HepG2 (cell line): ENCODE data around the gene UBAP1. TPM values are rescaled to one million over a fixed set of nuclear protein-coding genes. Genes with fewer than 3 reads are reported as not detected.

Experiments
- EHMT2 ChIP-seq: fragments of 200-600 bp; sonication (generic); IDR thresholded peaks from 2 replicates; pipeline ENCODE4 v1.7.0; 2017; ENCODE audit warnings: antibody characterized with exemption, low read depth, low read length, borderline replicate concordance
- MXI1 ChIP-seq: IDR thresholded peaks from 3 replicates; pipeline ENCODE4 v1.6.1; 2012; ENCODE audit warnings: low read depth, low read length, inconsistent platforms, borderline replicate concordance
- SKI ChIP-seq: fragments of 450-650 bp; IDR thresholded peaks from one replicate; pipeline ENCODE4 v1.6.1; 2018; ENCODE audit warnings: mild to moderate bottlenecking; ENCODE audit not compliant: partially characterized antibody
- SP4 ChIP-seq: sonication (generic); formaldehyde crosslinking; IDR thresholded peaks from 2 replicates; pipeline ENCODE4 v1.8.1; 2023; ENCODE audit warnings: mild to moderate bottlenecking, missing genetic modification reagents
- ZIK1 ChIP-seq: sonication (generic); formaldehyde crosslinking; IDR thresholded peaks from 2 replicates; pipeline ENCODE4 v1.5.0; 2020; ENCODE audit warnings: mild to moderate bottlenecking, low read depth, missing genetic modification reagents, borderline replicate concordance
- ZNF230 ChIP-seq: sonication (generic); formaldehyde crosslinking; IDR thresholded peaks from 2 replicates; pipeline ENCODE4 v1.4.0; 2020; ENCODE audit warnings: mild to moderate bottlenecking, missing genetic modification reagents
- ZNF34 ChIP-seq: sonication (generic); formaldehyde crosslinking; IDR thresholded peaks from 2 replicates; pipeline ENCODE4 v1.4.0; 2020; ENCODE audit warnings: mild to moderate bottlenecking, missing genetic modification reagents, borderline replicate concordance
- polyA plus RNA-seq, 8 experiments: library from polyadenylated mRNA; depleted of rRNA in 3 of 8; stranded (reverse) in 7 of 8; unstranded in 1 of 8; fragments of >200 nt; fragmentation: Illumina TruSeq in 4 of 8; extraction: Trizol in 4 of 8; gene quantifications; 2 replicates each; pipeline versions ENCODE4 v1.2.1 to v1.2.3, GENCODE V29; 2011 to 2016; ENCODE audit warnings: low read depth in 4 of 8, missing spikeins in 1 of 8, mixed read lengths in 1 of 8; ENCODE audit not compliant: insufficient read depth in 1 of 8
- total RNA-seq, 5 experiments: library from RNA; depleted of rRNA; stranded (reverse); fragments of >200 nt; fragmentation: Illumina TruSeq; extraction: Trizol; gene quantifications; 2 replicates each; pipeline ENCODE4 v1.2.3, GENCODE V29; 2016; ENCODE audit warnings: low read depth in 1 of 5
- TF ChIP-seq, protein P1 (sequence below): sonication (generic); formaldehyde crosslinking; IDR thresholded peaks from 2 replicates; pipeline ENCODE4 v1.4.0; 2020; ENCODE audit warnings: mild to moderate bottlenecking, missing genetic modification reagents
- TF ChIP-seq, protein P2 (sequence below): sonication (generic); formaldehyde crosslinking; IDR thresholded peaks from 2 replicates; pipeline ENCODE4 v1.5.0; 2020; ENCODE audit warnings: mild to moderate bottlenecking, missing genetic modification reagents, borderline replicate concordance

Gene UBAP1
- total and polyA plus RNA-seq, 2 of the 13 experiments (the other 11 are each of a cell fraction or from before 2014, with no cell fraction given): 19.5 to 40.5 TPM

DNA sequence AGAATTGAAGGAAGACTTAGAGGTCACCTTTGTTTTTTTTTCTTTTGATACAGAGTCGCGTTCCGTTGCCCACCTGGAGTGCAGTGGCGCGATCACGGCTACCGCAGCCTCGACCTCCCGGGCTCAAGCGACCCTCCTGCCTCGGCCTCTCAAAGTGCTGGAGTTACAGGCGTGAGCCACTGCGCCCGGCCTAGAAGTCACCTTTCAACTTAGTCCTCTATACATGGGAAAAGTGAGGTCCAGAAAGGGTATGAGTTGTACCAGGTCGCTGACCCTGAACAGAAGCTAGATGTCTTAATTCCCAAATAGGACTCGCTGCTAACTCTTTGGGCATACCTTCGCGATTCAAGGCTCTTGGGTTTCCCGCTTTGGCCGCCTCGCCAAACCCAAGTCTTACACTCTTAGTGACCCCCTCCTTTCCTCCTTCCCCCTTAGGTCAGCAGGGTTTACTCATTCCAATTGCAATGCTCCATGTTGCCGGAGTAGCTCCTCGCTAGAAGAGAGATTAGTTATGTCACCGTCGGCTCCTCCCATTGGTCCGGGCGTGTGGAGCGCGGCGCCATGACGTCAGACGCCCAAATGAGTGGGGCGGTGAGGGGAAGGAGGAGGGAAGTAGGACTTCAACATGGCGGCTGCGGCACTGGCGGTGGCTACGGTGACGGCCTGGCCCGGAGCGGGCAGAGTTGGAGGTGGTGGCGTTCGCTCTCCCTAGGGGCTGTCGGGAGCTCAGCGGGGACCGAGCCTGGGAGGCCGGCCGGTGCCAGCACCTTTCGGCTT lies at the start of gene UBAP1 (continued):
- TF ChIP-seq, protein P1, sequence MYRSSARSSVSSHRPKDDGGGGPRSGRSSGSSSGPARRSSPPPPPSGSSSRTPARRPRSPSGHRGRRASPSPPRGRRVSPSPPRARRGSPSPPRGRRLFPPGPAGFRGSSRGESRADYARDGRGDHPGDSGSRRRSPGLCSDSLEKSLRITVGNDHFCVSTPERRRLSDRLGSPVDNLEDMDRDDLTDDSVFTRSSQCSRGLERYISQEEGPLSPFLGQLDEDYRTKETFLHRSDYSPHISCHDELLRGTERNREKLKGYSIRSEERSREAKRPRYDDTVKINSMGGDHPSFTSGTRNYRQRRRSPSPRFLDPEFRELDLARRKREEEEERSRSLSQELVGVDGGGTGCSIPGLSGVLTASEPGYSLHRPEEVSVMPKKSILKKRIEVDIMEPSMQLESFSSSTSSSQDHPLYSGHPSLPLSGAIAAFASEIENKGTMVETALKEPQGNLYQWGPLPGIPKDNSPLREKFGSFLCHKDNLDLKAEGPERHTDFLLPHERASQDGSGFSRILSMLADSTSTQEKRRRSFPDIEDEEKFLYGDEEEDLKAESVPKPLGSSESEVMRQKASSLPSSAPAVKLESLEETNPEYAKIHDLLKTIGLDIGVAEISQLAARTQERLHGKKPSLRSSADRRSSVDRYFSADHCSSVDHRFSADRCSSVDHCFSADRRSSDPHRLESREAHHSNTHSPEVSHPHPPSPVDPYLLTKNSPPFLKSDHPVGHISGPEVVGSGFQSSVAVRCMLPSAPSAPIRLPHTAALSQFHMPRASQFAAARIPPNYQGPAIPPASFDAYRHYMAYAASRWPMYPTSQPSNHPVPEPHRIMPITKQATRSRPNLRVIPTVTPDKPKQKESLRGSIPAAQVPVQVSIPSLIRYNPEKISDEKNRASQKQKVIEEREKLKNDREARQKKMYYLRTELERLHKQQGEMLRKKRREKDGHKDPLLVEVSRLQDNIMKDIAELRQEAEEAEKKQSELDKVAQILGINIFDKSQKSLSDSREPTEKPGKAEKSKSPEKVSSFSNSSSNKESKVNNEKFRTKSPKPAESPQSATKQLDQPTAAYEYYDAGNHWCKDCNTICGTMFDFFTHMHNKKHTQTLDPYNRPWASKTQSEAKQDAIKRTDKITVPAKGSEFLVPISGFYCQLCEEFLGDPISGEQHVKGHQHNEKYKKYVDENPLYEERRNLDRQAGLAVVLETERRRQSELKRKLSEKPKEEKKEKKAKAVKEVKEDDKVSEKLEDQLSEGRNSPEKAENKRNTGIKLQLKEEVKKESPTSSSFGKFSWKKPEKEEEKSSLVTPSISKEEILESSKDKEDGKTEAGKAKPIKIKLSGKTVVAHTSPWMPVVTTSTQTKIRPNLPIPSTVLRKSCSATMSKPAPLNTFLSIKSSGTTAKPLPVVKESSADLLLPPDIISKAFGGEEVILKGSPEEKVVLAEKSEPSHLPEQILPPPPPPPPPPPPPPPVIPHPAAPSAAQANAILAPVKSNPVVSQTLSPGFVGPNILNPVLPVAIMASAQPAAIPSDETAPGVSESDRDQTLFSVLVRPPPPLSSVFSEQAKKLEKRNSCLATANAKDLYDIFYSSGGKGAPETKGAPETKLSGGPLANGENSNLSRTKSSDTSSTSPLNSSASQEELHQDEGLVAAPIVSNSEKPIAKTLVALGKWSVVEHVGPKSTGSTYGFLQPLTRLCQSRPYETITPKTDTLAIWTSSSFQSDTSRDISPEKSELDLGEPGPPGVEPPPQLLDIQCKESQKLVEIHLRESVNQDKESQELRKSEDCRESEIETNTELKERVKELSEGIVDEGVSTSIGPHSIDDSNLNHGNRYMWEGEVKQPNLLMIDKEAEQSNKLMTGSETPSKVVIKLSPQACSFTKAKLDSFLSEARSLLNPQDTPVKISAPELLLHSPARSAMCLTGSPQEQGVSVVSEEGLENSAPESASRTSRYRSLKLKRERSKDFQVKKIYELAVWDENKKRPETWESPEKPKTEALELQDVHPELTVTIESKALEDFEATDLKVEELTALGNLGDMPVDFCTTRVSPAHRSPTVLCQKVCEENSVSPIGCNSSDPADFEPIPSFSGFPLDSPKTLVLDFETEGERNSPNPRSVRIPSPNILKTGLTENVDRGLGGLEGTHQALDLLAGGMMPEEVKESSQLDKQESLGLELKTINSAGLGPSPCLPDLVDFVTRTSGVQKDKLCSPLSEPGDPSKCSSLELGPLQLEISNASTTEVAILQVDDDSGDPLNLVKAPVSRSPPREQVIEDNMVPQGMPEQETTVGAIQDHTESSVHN (CRISPR knock-in tag): peak; percentile 32; the same call in 1 of the 2 replicates
- TF ChIP-seq, protein P2, sequence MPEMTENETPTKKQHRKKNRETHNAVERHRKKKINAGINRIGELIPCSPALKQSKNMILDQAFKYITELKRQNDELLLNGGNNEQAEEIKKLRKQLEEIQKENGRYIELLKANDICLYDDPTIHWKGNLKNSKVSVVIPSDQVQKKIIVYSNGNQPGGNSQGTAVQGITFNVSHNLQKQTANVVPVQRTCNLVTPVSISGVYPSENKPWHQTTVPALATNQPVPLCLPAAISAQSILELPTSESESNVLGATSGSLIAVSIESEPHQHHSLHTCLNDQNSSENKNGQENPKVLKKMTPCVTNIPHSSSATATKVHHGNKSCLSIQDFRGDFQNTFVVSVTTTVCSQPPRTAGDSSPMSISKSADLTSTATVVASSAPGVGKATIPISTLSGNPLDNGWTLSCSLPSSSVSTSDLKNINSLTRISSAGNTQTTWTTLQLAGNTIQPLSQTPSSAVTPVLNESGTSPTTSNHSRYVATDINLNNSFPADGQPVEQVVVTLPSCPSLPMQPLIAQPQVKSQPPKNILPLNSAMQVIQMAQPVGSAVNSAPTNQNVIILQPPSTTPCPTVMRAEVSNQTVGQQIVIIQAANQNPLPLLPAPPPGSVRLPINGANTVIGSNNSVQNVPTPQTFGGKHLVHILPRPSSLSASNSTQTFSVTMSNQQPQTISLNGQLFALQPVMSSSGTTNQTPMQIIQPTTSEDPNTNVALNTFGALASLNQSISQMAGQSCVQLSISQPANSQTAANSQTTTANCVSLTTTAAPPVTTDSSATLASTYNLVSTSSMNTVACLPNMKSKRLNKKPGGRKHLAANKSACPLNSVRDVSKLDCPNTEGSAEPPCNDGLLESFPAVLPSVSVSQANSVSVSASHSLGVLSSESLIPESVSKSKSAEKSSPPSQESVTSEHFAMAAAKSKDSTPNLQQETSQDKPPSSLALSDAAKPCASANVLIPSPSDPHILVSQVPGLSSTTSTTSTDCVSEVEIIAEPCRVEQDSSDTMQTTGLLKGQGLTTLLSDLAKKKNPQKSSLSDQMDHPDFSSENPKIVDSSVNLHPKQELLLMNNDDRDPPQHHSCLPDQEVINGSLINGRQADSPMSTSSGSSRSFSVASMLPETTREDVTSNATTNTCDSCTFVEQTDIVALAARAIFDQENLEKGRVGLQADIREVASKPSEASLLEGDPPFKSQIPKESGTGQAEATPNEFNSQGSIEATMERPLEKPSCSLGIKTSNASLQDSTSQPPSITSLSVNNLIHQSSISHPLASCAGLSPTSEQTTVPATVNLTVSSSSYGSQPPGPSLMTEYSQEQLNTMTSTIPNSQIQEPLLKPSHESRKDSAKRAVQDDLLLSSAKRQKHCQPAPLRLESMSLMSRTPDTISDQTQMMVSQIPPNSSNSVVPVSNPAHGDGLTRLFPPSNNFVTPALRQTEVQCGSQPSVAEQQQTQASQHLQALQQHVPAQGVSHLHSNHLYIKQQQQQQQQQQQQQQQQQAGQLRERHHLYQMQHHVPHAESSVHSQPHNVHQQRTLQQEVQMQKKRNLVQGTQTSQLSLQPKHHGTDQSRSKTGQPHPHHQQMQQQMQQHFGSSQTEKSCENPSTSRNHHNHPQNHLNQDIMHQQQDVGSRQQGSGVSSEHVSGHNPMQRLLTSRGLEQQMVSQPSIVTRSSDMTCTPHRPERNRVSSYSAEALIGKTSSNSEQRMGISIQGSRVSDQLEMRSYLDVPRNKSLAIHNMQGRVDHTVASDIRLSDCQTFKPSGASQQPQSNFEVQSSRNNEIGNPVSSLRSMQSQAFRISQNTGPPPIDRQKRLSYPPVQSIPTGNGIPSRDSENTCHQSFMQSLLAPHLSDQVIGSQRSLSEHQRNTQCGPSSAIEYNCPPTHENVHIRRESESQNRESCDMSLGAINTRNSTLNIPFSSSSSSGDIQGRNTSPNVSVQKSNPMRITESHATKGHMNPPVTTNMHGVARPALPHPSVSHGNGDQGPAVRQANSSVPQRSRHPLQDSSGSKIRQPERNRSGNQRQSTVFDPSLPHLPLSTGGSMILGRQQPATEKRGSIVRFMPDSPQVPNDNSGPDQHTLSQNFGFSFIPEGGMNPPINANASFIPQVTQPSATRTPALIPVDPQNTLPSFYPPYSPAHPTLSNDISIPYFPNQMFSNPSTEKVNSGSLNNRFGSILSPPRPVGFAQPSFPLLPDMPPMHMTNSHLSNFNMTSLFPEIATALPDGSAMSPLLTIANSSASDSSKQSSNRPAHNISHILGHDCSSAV (CRISPR knock-in tag): no peak
- peak; percentile 62; the same call in 1 of the 3 replicates for TF ChIP-seq MXI1
- 0 out of 2 replicates have a peak, but pooled peaks have one; percentile 45 for TF ChIP-seq SP4 (CRISPR knock-in tag)
- TF ChIP-seq SKI: peak; percentile 38
- peak; percentile 83 for TF ChIP-seq ZIK1
- TF ChIP-seq ZNF230 (CRISPR knock-in tag): peak; percentile 72; the same call in 1 of the 2 replicates
- TF ChIP-seq EHMT2: no peak
- peak; percentile 57; the same call in 1 of the 2 replicates for TF ChIP-seq ZNF34 (CRISPR knock-in tag)
